Upper lobe of left lung (tissue), 4 donors: ENCODE data around the gene ACKR3.

Experiments used
- CTCF ChIP-seq, 6 experiments: fragments of 450-650 bp in 4 of 6; fragments of 200-600 bp in 2 of 6; sonication (generic) in 2 of 6; IDR thresholded peaks; one replicate each; pipeline ENCODE4 v1.5.1; 2016 to 2019; ENCODE audit warnings: antibody characterized with exemption in 6 of 6
- EP300 ChIP-seq, 4 donors: sonication (generic); formaldehyde crosslinking; IDR thresholded peaks; one replicate each; pipeline ENCODE4 v1.5.1; 2017; ENCODE audit warnings: antibody characterized with exemption in 4 of 4, control low read depth in 2 of 4
- POLR2A ChIP-seq, 4 donors: fragments of 450-650 bp; IDR thresholded peaks; one replicate each; pipeline ENCODE4 v1.5.1; 2016 to 2017; ENCODE audit warnings: antibody characterized with exemption in 4 of 4, mild to moderate bottlenecking in 2 of 4
- POLR2AphosphoS5 ChIP-seq, 2 donors: sonication (generic); formaldehyde crosslinking; IDR thresholded peaks; one replicate each; pipeline ENCODE4 v1.5.1; 2017; ENCODE audit warnings: antibody characterized with exemption in 2 of 2

DNA sequence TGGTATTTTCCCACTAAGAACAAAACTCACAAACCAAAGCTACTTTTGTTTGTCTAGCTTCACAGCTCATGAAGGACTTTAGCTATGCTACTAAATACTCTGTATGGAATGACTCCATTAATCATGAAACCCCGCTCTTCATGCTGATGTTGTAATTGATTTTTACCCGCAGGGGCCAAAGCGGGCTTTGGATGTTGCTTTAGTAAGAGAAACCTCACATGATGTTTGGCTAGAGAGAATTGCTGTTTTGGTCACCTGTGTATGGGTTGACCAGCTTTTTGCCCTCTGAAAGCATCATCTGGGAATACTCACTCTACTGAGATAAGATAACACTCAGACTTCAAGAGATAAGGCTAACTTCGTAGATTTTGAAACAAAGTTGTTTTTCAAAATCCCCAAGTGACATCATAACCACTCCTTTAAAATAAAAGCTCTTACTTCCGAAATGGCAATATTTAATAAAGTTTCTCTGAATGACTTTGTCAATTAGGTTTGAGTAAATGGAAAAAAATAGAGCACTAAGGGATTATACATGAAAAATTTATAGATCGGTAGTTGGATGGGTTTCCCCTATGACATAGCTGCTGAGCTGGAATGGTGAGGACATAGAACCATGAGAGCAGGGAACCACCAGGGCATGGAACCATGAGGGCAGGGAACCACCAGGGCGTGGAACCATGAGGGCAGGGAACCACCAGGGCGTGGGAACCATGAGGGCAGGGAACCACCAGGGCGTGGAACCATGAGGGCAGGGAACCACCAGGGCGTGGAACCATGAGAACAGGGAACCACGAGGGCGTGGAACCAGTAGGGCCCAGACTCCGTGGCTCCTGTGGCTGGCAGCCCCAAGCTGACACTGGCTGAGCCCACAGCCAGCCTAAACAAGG, 31.9 kb downstream of the ACKR3 start:
- TF ChIP-seq CTCF (IDR thresholded peaks at IDR 0.05) (no peak), POLR2A (IDR thresholded peaks at IDR 0.05) (no peak), EP300 (IDR thresholded peaks at IDR 0.05) (no peak), POLR2AphosphoS5 (IDR thresholded peaks at IDR 0.05) (no peak)
